ENCODE data around the gene EGLN2.

EGLN2 gene

GRCh38 chr19:40806423-40807146 lies 7.6 kb downstream of the EGLN2 start:
- TF ChIP-seq CTCF (IDR thresholded peaks at IDR 0.05), result no peak

GRCh38 chr19:40807147-40808020 lies 8.4 kb downstream of the EGLN2 start:
- TF ChIP-seq CTCF (IDR thresholded peaks at IDR 0.05), result no peak

- no peak for TF ChIP-seq CTCF (IDR thresholded peaks at IDR 0.05)
Observed at GRCh38 chr19:40808021-40808325, 9.0 kb downstream of the EGLN2 start.

- TF ChIP-seq CTCF (IDR thresholded peaks at IDR 0.05), result no peak
Observed at GRCh38 chr19:40808497-40808896, 9.5 kb downstream of the EGLN2 start.

- no peak for TF ChIP-seq CTCF (IDR thresholded peaks at IDR 0.05)
Observed at GRCh38 chr19:40809358-40810086, 10.5 kb downstream of the EGLN2 start.

GRCh38 chr19:40810160-40810559 lies 11.2 kb downstream of the EGLN2 start:
- no peak for TF ChIP-seq CTCF (IDR thresholded peaks at IDR 0.05)

- TF ChIP-seq CTCF (IDR thresholded peaks at IDR 0.05), result no peak
Observed at GRCh38 chr19:40811478-40812341, 12.7 kb downstream of the EGLN2 start.

Measured in LNCAP (cell line).